Cardiac muscle cell (in vitro differentiated cells and primary cell): ENCODE results near the gene KIF26A. TPM values are rescaled to one million over a fixed set of nuclear protein-coding genes. Genes with fewer than 3 reads are reported as not detected.
"Not testable (repeated sequence)": the region's sequence is repeated elsewhere in the genome, so short reads cannot be mapped to it uniquely, and the experiment has no call there.

Experiments
- DNase-seq, 2 donors: peaks; one replicate each; pipeline versions ENCODE4 v3.0.0 to v3.0.0-alpha.2; 2010 to 2017; ENCODE audit warnings: low read depth in 1 of 2, low spot score in 1 of 2
- H3K27ac ChIP-seq: fragments of 200-600 bp; sonication (generic); 2 replicates; pipeline ENCODE4 v1.5.1; 2016
- H3K27me3 ChIP-seq: fragments of 200-600 bp; sonication (generic); 2 replicates; pipeline ENCODE4 v1.6.0; 2016; ENCODE audit warnings: control low read depth
- H3K36me3 ChIP-seq: fragments of 200-600 bp; sonication (generic); 2 replicates; pipeline ENCODE4 v1.5.1; 2016; ENCODE audit warnings: control low read depth
- H3K4me1 ChIP-seq: fragments of 200-600 bp; sonication (generic); 2 replicates; pipeline ENCODE4 v1.8.1; 2017; ENCODE audit warnings: low read depth, mild to moderate bottlenecking, mixed run types
- H3K4me3 ChIP-seq: fragments of 200-600 bp; sonication (generic); 2 replicates; pipeline ENCODE4 v1.5.1; 2016; ENCODE audit warnings: mild to moderate bottlenecking
- H3K9me3 ChIP-seq: fragments of 200-600 bp; sonication (generic); 2 replicates; pipeline ENCODE4 v1.5.1; 2017; ENCODE audit warnings: low read depth, mild to moderate bottlenecking, control low read depth
- polyA plus RNA-seq: library from polyadenylated mRNA; unstranded; fragments of >200 nt; fragmentation: Nextera tagmentation; extraction: Ambion mirVana; gene quantifications from 2 replicates; pipeline ENCODE4 v1.2.1, GENCODE V29; 2016
- total RNA-seq: library from RNA; depleted of rRNA; stranded (reverse); fragments of >200 nt; gene quantifications from 2 replicates; pipeline ENCODE4 v1.2.3, GENCODE V29; 2016
- TF ChIP-seq, protein P1 (sequence below): IDR thresholded peaks from 2 replicates; pipeline ENCODE4 v1.5.1; 2012; ENCODE audit warnings: low read depth, mild to moderate bottlenecking, low read length

KIF26A gene
- total and polyA plus RNA-seq, 2 experiments from 2014 or later = 9.9 to 74.9 TPM

DNA sequence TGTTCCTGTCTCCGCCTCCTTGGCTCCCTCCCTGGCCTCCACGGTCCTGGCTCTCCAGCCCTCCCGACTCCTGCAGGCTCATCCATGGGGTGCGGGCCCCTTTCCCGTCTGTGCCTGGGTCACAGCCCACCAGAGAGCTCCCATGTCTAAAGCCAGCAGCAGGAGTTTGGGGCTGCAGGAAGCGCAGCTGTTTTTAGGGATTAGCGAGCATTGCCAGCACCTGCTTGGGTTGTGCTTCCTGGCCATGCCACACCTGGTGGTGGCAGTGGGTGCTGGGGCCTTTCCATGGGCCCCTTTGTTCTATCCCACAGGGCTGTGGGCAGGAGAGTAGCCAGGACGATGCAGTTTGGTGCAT is 64.7 kb downstream of the KIF26A start:
- Histone ChIP-seq H3K27ac (no peak overlapping the region), H3K4me3 (no peak overlapping the region), H3K36me3 (no peaks in the 10 kb centered on the region), H3K4me1 (peaks cover 12% of the 10 kb centered on the region), H3K27me3 (no peaks in the 10 kb centered on the region), H3K9me3 (no peaks in the 10 kb centered on the region)
- no peak for DNase-seq
- TF ChIP-seq, protein P1, sequence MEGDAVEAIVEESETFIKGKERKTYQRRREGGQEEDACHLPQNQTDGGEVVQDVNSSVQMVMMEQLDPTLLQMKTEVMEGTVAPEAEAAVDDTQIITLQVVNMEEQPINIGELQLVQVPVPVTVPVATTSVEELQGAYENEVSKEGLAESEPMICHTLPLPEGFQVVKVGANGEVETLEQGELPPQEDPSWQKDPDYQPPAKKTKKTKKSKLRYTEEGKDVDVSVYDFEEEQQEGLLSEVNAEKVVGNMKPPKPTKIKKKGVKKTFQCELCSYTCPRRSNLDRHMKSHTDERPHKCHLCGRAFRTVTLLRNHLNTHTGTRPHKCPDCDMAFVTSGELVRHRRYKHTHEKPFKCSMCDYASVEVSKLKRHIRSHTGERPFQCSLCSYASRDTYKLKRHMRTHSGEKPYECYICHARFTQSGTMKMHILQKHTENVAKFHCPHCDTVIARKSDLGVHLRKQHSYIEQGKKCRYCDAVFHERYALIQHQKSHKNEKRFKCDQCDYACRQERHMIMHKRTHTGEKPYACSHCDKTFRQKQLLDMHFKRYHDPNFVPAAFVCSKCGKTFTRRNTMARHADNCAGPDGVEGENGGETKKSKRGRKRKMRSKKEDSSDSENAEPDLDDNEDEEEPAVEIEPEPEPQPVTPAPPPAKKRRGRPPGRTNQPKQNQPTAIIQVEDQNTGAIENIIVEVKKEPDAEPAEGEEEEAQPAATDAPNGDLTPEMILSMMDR = no peak

DNA sequence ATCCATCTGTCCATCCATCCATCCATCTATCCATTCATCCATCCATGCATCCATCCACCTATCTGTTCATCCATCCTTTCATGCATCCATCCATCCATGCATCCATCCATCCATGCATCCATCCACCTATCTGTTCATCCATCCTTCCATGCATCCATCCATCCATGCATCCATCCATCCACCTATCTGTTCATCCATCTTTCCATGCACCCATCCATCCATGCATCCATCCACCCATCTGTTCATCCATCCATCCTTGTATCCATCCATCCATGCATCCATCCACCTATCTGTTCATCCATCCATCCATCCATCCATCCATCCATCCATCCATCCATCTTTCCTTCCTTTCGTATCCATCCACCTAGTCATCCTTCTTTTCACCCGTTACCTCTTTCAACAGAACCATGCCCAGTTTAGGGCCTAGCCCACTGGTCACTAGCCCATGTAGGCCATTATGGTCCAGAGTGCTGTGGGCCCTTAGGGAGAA is 66.3 kb downstream of the KIF26A start:
- Histone ChIP-seq H3K4me3 (no peak overlapping the region), H3K4me1 (peaks cover 12% of the 10 kb centered on the region), H3K36me3 (no peaks in the 10 kb centered on the region), H3K27ac (no peak overlapping the region), H3K9me3 (no peaks in the 10 kb centered on the region), H3K27me3 (no peaks in the 10 kb centered on the region)
- DNase-seq = no peak
- TF ChIP-seq, protein P1 = no peak

DNA sequence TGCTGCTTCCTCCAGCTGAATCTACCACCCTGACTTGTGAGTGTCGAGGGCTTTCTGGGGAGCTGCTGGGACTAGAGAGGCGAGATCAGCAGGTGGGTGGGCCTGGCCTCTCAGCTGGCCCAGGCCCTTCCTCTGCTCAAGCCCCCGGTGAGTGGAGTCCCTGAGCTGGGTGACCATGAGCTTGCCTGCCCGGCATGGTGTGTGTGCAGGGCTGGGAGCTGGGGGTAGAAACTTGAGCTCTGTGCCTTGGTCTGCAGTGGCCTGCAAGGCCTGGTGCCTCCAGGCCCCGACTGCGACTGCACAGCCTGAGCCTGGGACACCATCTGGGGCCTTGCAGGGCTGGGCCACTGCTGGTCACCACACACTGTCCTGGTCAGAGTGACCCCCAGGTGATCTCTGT is 67.4 kb downstream of the KIF26A start:
- Histone ChIP-seq H3K27ac (peak overlapping the region; percentile 40), H3K27me3 (no peaks in the 10 kb centered on the region), H3K36me3 (no peaks in the 10 kb centered on the region), H3K9me3 (no peaks in the 10 kb centered on the region), H3K4me3 (no peak overlapping the region), H3K4me1 (peaks cover 12% of the 10 kb centered on the region)
- DNase-seq = no peak
- TF ChIP-seq, protein P1 = no peak

DNA sequence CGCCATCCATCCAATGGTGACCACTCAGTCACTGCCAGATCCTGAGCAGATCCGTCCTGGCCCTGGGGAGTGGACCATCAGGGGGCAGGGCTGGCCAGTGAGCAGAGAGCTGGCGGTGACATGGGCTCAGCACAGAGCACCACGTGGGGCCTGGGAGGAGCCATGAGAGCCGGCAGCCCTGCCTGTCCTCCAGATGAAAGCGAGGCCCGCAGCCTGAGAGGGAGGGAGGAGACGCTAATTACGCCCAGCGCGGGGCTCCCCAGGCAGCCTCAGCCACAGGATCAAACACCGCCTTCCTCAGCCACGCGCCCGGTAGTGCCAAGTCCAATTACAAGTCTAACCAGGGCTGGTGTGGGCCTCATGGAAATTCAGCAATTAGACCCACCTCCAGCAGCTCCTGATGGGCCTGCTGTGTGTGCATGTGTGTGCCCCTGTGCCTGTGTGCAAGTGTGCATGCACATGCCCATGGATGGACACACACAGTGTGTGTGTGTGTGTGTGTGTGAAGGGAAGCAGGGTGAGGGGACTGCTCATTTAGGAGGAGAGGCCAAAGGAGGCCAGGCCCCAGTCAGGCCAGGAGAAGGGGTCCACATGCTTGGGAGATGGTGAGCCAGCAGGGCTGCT is 68.0 kb downstream of the KIF26A start:
- H3K27me3 ChIP-seq = no peaks in the 10 kb centered on the region
- peaks cover 12% of the 10 kb centered on the region for H3K4me1 ChIP-seq
- no peak overlapping the region for H3K4me3 ChIP-seq
- H3K36me3 ChIP-seq = no peaks in the 10 kb centered on the region
- peak in 1 of 2 donors; percentile 77 for DNase-seq
- TF ChIP-seq, protein P1 = no peak
- no peak overlapping the region for H3K27ac ChIP-seq
- no peaks in the 10 kb centered on the region for H3K9me3 ChIP-seq

DNA sequence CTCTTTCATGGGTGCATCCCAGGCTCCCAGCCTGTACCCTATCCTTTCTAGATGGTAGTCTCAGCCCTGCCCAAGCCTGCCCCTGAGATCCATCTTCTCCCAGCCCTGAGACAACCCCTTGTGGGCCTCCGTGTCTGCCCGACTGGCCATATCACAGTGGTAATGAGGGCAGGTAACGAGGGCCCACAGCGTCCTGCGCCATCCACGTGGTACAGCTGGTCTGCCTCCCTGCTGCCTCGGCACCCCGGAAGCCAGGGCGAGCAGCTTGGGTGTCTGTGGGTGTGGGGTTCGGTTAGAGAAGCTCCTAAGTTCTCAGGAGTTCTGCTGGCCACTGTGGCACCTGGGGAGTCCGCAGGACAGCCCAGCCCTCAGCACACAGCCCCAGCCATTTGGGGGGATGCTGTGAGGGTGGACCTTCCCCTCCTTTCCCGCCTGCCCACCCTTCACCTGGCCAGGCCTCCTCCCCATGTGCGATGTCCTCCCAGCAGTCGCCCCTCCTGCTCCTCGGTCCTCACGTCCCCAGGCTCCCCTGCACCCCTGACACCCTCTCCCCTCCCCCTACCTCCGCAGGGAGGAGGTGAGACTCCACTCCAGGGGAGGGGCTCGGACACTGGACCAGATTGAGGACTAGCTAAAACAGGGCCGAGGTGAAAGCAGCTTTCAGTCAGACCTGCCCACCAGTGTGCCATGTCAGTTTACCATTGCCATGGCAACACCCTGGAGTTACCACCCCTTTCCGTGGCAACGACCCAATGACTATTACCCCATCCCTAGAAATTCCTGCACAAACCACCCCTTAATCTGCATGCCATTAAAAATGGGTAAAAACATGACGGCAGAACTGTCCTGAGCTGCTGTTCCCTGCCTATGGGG is 69.0 kb downstream of the KIF26A start:
- Histone ChIP-seq H3K27me3 (no peaks in the 10 kb centered on the region), H3K4me1 (peaks cover 12% of the 10 kb centered on the region), H3K4me3 (no peak overlapping the region), H3K9me3 (no peaks in the 10 kb centered on the region), H3K27ac (no peak overlapping the region), H3K36me3 (no peaks in the 10 kb centered on the region)
- TF ChIP-seq, protein P1 = no peak
- no peak for DNase-seq

DNA sequence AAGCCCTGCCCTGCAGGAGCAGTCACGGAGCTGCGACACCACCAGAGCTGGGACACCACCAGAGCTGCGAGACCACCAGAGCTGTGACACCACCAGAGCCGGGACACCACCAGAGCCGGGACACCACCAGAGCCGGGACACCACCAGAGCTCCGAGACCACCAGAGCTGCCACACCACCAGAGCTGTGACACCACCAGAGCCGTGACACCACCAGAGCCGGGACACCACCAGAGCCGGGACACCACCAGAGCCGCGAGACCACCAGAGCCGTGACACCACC is 69.6 kb downstream of the KIF26A start:
- peaks cover 12% of the 10 kb centered on the region for H3K4me1 ChIP-seq
- not testable (repeated sequence) for H3K27ac ChIP-seq, DNase-seq, H3K9me3 ChIP-seq, H3K36me3 ChIP-seq, H3K4me3 ChIP-seq, H3K27me3 ChIP-seq

DNA sequence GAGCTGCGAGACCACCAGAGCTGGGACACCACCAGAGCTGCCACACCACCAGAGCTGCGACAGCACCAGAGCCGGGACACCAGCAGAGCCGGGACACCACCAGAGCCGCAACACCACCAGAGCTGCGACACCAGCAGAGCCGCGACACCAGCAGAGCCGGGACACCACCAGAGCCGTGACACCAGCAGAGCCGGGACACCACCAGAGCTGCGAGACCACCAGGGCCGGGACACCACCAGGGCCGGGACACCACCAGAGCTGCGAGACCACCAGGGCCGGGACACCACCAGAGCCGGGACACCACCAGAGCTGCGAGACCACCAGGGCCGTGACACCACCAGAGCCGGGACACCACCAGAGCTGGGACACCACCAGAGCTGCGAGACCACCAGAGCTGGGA is 69.9 kb downstream of the KIF26A start:
- H3K4me1 ChIP-seq = peaks cover 12% of the 10 kb centered on the region
- not testable (repeated sequence) for H3K27ac ChIP-seq, H3K36me3 ChIP-seq, H3K4me3 ChIP-seq, H3K27me3 ChIP-seq, DNase-seq, H3K9me3 ChIP-seq

DNA sequence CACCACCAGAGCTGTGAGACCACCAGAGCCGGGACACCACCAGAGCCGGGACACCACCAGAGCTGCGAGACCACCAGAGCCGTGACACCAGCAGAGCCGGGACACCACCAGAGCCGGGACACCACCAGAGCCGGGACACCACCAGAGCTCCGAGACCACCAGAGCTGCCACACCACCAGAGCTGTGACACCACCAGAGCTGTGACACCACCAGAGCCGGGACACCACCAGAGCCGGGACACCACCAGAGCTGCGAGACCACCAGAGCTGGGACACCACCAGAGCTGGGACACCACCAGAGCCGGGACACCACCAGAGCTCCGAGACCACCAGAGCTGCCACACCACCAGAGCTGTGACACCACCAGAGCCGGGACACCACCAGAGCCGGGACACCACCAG is 70.7 kb downstream of the KIF26A start:
- not testable (repeated sequence) for H3K4me3 ChIP-seq, H3K27ac ChIP-seq, DNase-seq, H3K9me3 ChIP-seq, H3K36me3 ChIP-seq, H3K27me3 ChIP-seq
- H3K4me1 ChIP-seq = peaks cover 12% of the 10 kb centered on the region
